H1 (cell line): ENCODE results near the gene DNASE2B. TPM values are rescaled to one million over a fixed set of nuclear protein-coding genes. Genes with fewer than 3 reads are reported as not detected.

Experiments used
- CTCF ChIA-PET: fragments of 300-600 bp; sonication (Branson Sonifier 250); formaldehyde crosslinking; loops from one replicate; lab custom pipeline; 2021; ENCODE audit not compliant: partially characterized antibody; lab: Charles Lee
- POLR2A ChIA-PET: fragments of 300-600 bp; sonication (Branson Sonifier 250); formaldehyde crosslinking; loops from one replicate; lab custom pipeline; 2021; ENCODE audit warnings: inconsistent platforms; ENCODE audit not compliant: partially characterized antibody; lab: Charles Lee
- DNase-seq, 2 experiments: peaks; one replicate each; pipeline versions ENCODE4 v3.0.0 to v3.0.0-alpha.2; 2010 to 2022; ENCODE audit warnings: low spot score in 2 of 2, low read depth in 1 of 2, mixed read lengths in 1 of 2
- FAIRE-seq: peaks from 2 replicates; lab custom pipeline; 2011; peaks lifted over from hg19 to GRCh38; lab: Jason Lieb, UNC
- H2AFZ ChIP-seq: 2 replicates; pipeline ENCODE4 v1.8.1; 2012; ENCODE audit warnings: low read length, inconsistent platforms
- H2AK5ac ChIP-seq: 2 replicates; pipeline ENCODE4 v1.6.1; 2013; ENCODE audit warnings: low read depth, low read length
- H2BK120ac ChIP-seq: replicated peaks from 2 replicates; pipeline ENCODE3; 2013; ENCODE audit warnings: low read depth, low read length, inconsistent platforms
- H2BK12ac ChIP-seq: 2 replicates; pipeline ENCODE4 v1.6.1; 2013; ENCODE audit warnings: low read depth, low read length
- H2BK15ac ChIP-seq: 2 replicates; pipeline ENCODE4 v1.6.1; 2013; ENCODE audit warnings: low read length
- H2BK20ac ChIP-seq: 2 replicates; pipeline ENCODE4 v1.6.1; 2013; ENCODE audit warnings: low read length
- H2BK5ac ChIP-seq: 2 replicates; pipeline ENCODE4 v1.6.1; 2013; ENCODE audit warnings: low read depth, low read length
- H3K14ac ChIP-seq: 2 replicates; pipeline ENCODE4 v1.6.1; 2013; ENCODE audit warnings: inconsistent platforms; ENCODE audit not compliant: insufficient read length
- H3K18ac ChIP-seq: 2 replicates; pipeline ENCODE4 v1.6.1; 2013; ENCODE audit warnings: low read length; ENCODE audit errors: extremely low read depth
- H3K23ac ChIP-seq: 2 replicates; pipeline ENCODE4 v1.6.1; 2013; ENCODE audit warnings: inconsistent platforms; ENCODE audit not compliant: insufficient read length
- H3K23me2 ChIP-seq: 2 replicates; pipeline ENCODE4 v1.6.1; 2013; ENCODE audit warnings: low read depth, low read length
- H3K27ac ChIP-seq: 2 replicates; pipeline ENCODE4 v1.6.1; 2011; ENCODE audit warnings: low read depth, low read length, inconsistent platforms
- H3K27me3 ChIP-seq, 4 experiments: replicated peaks in 1 of 4; 1 replicate in 1 of 4; 2 replicates in 3 of 4; pipeline versions ENCODE4 v1.6.1 to v1.8.1; 2011 to 2013; ENCODE audit warnings: low read length in 3 of 4, mild to moderate bottlenecking in 3 of 4, inconsistent platforms in 2 of 4, mixed read lengths in 2 of 4, moderate library complexity in 1 of 4; ENCODE audit not compliant: control insufficient read depth in 3 of 4, insufficient read depth in 3 of 4; ENCODE audit errors: extremely low read depth in 1 of 4
- H3K36me3 ChIP-seq, 4 experiments: 2 replicates each; pipeline versions ENCODE4 v1.6.1 to v1.8.1; 2011 to 2013; ENCODE audit warnings: mild to moderate bottlenecking in 4 of 4, low read length in 3 of 4, moderate library complexity in 2 of 4, control low read depth in 1 of 4, inconsistent platforms in 1 of 4; ENCODE audit not compliant: insufficient read depth in 4 of 4, control insufficient read depth in 2 of 4
- H3K4ac ChIP-seq: replicated peaks from 2 replicates; pipeline ENCODE3; 2013; ENCODE audit warnings: low read length, low read depth, mixed read lengths, inconsistent platforms; ENCODE audit not compliant: insufficient read length
- H3K4me1 ChIP-seq, 4 experiments: replicated peaks in 1 of 4; 1 replicate in 1 of 4; 2 replicates in 3 of 4; pipeline versions ENCODE4 v1.6.1 to v1.8.1; 2011 to 2013; ENCODE audit warnings: low read length in 3 of 4, inconsistent platforms in 2 of 4, mixed read lengths in 1 of 4; ENCODE audit not compliant: insufficient read depth in 4 of 4, control insufficient read depth in 3 of 4
- H3K4me2 ChIP-seq, 2 experiments: 2 replicates each; pipeline versions ENCODE4 v1.6.1 to v1.8.1; 2011 to 2013; ENCODE audit warnings: low read depth in 2 of 2, low read length in 2 of 2, control low read depth in 1 of 2, inconsistent platforms in 1 of 2, mild to moderate bottlenecking in 1 of 2; ENCODE audit not compliant: insufficient read depth in 1 of 2
- H3K4me3 ChIP-seq, 4 experiments: fragments of 200-600, 300-600 bp in 1 of 4; sonication (generic), shearing (Covaris generic), sonication (Bioruptor Twin) in 1 of 4; 2 replicates each; pipeline versions ENCODE4 v1.5.1 to v1.8.1; 2011 to 2016; ENCODE audit warnings: low read length in 4 of 4, low read depth in 3 of 4, control low read depth in 2 of 4, inconsistent platforms in 2 of 4, mild to moderate bottlenecking in 2 of 4, mixed read lengths in 1 of 4, moderate library complexity in 1 of 4; ENCODE audit not compliant: insufficient read depth in 2 of 4; ENCODE audit errors: extremely low read depth in 1 of 4
- H3K56ac ChIP-seq: replicated peaks from 2 replicates; pipeline ENCODE3; 2013; ENCODE audit warnings: low read depth, mild to moderate bottlenecking, mixed read lengths, low read length, inconsistent platforms; ENCODE audit not compliant: insufficient read length
- H3K79me1 ChIP-seq: 2 replicates; pipeline ENCODE4 v1.6.1; 2013; ENCODE audit warnings: low read depth, low read length, control low read depth
- H3K79me2 ChIP-seq, 2 experiments: 2 replicates each; pipeline versions ENCODE4 v1.6.1 to v1.8.1; 2012 to 2013; ENCODE audit warnings: low read length in 2 of 2, mild to moderate bottlenecking in 2 of 2, inconsistent platforms in 1 of 2; ENCODE audit not compliant: insufficient read depth in 2 of 2, control insufficient read depth in 1 of 2
- H3K9ac ChIP-seq, 4 experiments: replicated peaks in 1 of 4; 1 replicate in 1 of 4; 2 replicates in 3 of 4; pipeline versions ENCODE4 v1.6.1 to v1.8.1; 2011 to 2013; ENCODE audit warnings: low read depth in 3 of 4, low read length in 3 of 4, control low read depth in 2 of 4, mild to moderate bottlenecking in 2 of 4, moderate library complexity in 2 of 4, inconsistent platforms in 1 of 4; ENCODE audit errors: extremely low read depth in 1 of 4
- H3K9me3 ChIP-seq, 2 experiments: 2 replicates each; pipeline versions ENCODE4 v1.6.1 to v1.8.1; 2012 to 2013; ENCODE audit warnings: mild to moderate bottlenecking in 2 of 2, moderate library complexity in 2 of 2, control low read depth in 1 of 2, inconsistent platforms in 1 of 2, low read depth in 1 of 2, low read length in 1 of 2, mixed read lengths in 1 of 2; ENCODE audit not compliant: insufficient read depth in 2 of 2
- H4K20me1 ChIP-seq, 2 experiments: replicated peaks in 1 of 2; 2 replicates each; pipeline versions ENCODE3 to v1.8.1; 2011 to 2013; ENCODE audit warnings: inconsistent platforms in 2 of 2, low read length in 2 of 2, mild to moderate bottlenecking in 1 of 2; ENCODE audit not compliant: insufficient read depth in 2 of 2, control insufficient read depth in 1 of 2
- H4K5ac ChIP-seq: 2 replicates; pipeline ENCODE4 v1.6.1; 2013; ENCODE audit warnings: low read length, low read depth, mixed read lengths, inconsistent platforms; ENCODE audit not compliant: insufficient read length
- H4K8ac ChIP-seq: 2 replicates; pipeline ENCODE4 v1.8.0; 2013; ENCODE audit warnings: mild to moderate bottlenecking, moderate library complexity, low read length, inconsistent platforms; ENCODE audit not compliant: insufficient read depth; ENCODE audit errors: extremely low read depth
- H4K91ac ChIP-seq: replicated peaks from 2 replicates; pipeline ENCODE3; 2013; ENCODE audit warnings: low read length, mixed read lengths, inconsistent platforms; ENCODE audit not compliant: insufficient read length
- GTF2F1 ChIP-seq: IDR thresholded peaks from 2 replicates; pipeline ENCODE4 v1.6.1; 2012; ENCODE audit warnings: low read depth, low read length, improper control_type of control experiment, borderline replicate concordance
- TAF7 ChIP-seq: optimal IDR thresholded peaks from 2 replicates; pipeline ENCODE3; 2011; ENCODE audit warnings: low read depth, mild to moderate bottlenecking, inconsistent platforms, low read length, moderate library complexity, borderline replicate concordance
- WGBS, 2 experiments: shearing (Covaris generic) in 1 of 2; methylation state at CpG; one replicate each; pipeline versions ENCODE4 v1.1.6 to v1.1.7; 2013 to 2015; ENCODE audit warnings: low lambda C conversion rate in 2 of 2, mixed read lengths in 2 of 2, inconsistent platforms in 1 of 2, low coverage in 1 of 2, missing lambda C conversion rate in 1 of 2; ENCODE audit not compliant: insufficient replicate concordance in 2 of 2, insufficient coverage in 1 of 2, insufficient read length in 1 of 2; ENCODE audit errors: extremely low coverage in 1 of 2, missing lambda C conversion rate in 1 of 2; 5-methylcytosine and 5-hydroxymethylcytosine counted together
- polyA plus RNA-seq, 7 experiments: library from polyadenylated mRNA; depleted of rRNA in 3 of 7; stranded (reverse) in 5 of 7; unstranded in 2 of 7; fragments of >200 nt in 5 of 7; fragments of 200-250 nt in 2 of 7; gene quantifications; 1 replicate in 5 of 7; 2 replicates in 1 of 7; 4 replicates in 1 of 7; pipeline versions ENCODE4 v1.2.1 to v1.2.3, GENCODE V29; 2011 to 2013; ENCODE audit warnings: missing spikeins in 2 of 7, mixed read lengths in 2 of 7
- total RNA-seq: library from RNA; stranded (reverse); fragmentation: NEBNext Ultra II Directional; extraction: Animal tissue kit (Norgen Biotek cat#: 25700); gene quantifications from 2 replicates; pipeline ENCODE4 v1.2.1, GENCODE V29; 2021

Gene DNASE2B
- total and polyA plus RNA-seq, 2 of the 8 experiments (the other 6 are each of a cell fraction or from before 2014, with no cell fraction given) = not detected

- Histone ChIP-seq H2AFZ (no peak overlapping the region), H4K91ac (no peak overlapping the region), H3K27ac (no peak overlapping the region), H2BK12ac (no peak overlapping the region), H3K23ac (no peak overlapping the region), H2BK120ac (no peak overlapping the region), H3K36me3 (no peaks in the 10 kb centered on the region; a peak in 1 of 8 replicates), H3K79me1 (no peaks in the 10 kb centered on the region), H3K27me3 (no peaks in the 10 kb centered on the region), H3K9ac (no peak overlapping the region), H2BK15ac (no peak overlapping the region), H3K4me3 (no peak overlapping the region), H3K14ac (no peak overlapping the region), H2AK5ac (no peak overlapping the region), H4K5ac (no peak overlapping the region), H3K18ac (no peak overlapping the region), H3K56ac (no peak overlapping the region), H2BK20ac (no peak overlapping the region), H3K4ac (no peak overlapping the region), H3K4me2 (no peak overlapping the region), H4K8ac (no peak overlapping the region), H3K79me2 (no peaks in the 10 kb centered on the region), H3K23me2 (no peaks in the 10 kb centered on the region), H3K9me3 (no peaks in the 10 kb centered on the region), H3K4me1 (peaks cover 0 to 2% (median 0%) of the 10 kb centered on the region in 4 experiments; a peak in 2 of 7 replicates), H4K20me1 (no peaks in the 10 kb centered on the region), H2BK5ac (no peak overlapping the region)
- WGBS, 2 experiments = 72% methylated on average over 1 of the region's 1 CpG; no CpG with 5 or more reads in 1 of the 2 experiments
- no peak for DNase-seq
- FAIRE-seq = no peak
- ChIA-PET CTCF (interaction anchor here (1.2 to 1.5 kb wide), 2 partner anchors 52 to 241 kb away, joined by 3 to 4 read pairs; no protein-coding TSS in a partner anchor), POLR2A (no interaction called here)
- TF ChIP-seq TAF7 = no peak
- TF ChIP-seq GTF2F1 = no peak
These were observed 18.4 kb upstream of the DNASE2B start for GRCh38 chr1:84379917-84380180.
